WI38 (cell line): ENCODE data around the gene NFAT5.

Source experiments
- H3K4me3 ChIP-seq: 2 replicates; pipeline ENCODE4 v1.5.1; 2011; ENCODE audit warnings: low read depth, mild to moderate bottlenecking, control low read depth, low read length
- TF ChIP-seq, protein P1 (sequence below): IDR thresholded peaks from 2 replicates; pipeline ENCODE4 v1.5.1; 2012; ENCODE audit warnings: low read depth, mild to moderate bottlenecking, control low read depth, low read length

The NFAT5 gene

DNA sequence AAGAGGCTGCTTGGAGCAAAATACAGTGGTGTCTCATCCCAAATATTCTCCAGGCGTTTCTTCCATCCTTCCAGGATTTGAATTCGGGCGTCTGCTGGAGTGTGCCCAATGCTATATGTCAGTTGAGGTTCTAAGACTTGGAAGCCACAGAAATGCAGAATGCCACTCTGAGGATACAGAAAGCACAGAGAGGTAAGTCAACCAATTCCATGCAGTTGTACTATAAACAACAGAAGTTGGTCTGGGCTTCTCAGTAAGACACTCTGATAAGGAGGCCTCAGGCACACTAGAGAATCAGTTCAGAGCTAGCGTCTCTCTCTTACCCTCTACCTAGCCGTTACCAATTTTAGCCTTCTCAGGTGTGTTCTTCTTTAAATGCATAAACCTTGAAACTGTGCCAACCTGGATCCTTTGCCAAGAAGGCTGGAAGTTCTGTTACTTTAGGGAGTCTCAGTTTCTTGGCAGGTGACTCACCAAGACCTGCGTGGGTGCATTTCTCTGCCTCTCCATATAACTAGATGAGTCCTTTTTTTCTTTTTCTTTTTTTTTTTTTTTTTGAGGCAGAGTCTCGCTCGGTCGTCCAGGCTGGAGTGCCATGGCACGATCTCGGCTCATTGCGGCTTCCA lies 145.5 kb downstream of the NFAT5 start:
- TF ChIP-seq, protein P1, sequence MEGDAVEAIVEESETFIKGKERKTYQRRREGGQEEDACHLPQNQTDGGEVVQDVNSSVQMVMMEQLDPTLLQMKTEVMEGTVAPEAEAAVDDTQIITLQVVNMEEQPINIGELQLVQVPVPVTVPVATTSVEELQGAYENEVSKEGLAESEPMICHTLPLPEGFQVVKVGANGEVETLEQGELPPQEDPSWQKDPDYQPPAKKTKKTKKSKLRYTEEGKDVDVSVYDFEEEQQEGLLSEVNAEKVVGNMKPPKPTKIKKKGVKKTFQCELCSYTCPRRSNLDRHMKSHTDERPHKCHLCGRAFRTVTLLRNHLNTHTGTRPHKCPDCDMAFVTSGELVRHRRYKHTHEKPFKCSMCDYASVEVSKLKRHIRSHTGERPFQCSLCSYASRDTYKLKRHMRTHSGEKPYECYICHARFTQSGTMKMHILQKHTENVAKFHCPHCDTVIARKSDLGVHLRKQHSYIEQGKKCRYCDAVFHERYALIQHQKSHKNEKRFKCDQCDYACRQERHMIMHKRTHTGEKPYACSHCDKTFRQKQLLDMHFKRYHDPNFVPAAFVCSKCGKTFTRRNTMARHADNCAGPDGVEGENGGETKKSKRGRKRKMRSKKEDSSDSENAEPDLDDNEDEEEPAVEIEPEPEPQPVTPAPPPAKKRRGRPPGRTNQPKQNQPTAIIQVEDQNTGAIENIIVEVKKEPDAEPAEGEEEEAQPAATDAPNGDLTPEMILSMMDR, result no peak
- no peak overlapping the region for H3K4me3 ChIP-seq

DNA sequence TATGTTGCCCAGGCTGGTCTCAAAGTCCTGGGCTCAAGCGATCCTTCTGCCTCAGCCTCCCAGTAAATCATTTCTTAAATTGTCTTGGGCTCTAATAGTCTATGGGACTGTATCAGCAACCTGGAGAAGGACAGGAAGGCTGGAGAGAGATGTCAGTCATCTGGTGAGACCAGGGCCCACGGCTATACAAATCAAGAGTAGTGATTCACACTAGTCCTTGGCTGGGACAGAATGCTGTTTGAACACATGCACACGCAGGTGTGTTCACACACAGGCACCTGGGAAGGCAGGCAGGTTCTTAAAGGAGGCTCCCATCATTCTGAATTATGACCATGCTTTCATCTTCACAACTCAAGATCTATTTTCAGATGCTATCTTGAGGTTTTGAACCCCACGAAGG lies 146.5 kb downstream of the NFAT5 start:
- no peak overlapping the region for H3K4me3 ChIP-seq
- TF ChIP-seq, protein P1, result no peak

DNA sequence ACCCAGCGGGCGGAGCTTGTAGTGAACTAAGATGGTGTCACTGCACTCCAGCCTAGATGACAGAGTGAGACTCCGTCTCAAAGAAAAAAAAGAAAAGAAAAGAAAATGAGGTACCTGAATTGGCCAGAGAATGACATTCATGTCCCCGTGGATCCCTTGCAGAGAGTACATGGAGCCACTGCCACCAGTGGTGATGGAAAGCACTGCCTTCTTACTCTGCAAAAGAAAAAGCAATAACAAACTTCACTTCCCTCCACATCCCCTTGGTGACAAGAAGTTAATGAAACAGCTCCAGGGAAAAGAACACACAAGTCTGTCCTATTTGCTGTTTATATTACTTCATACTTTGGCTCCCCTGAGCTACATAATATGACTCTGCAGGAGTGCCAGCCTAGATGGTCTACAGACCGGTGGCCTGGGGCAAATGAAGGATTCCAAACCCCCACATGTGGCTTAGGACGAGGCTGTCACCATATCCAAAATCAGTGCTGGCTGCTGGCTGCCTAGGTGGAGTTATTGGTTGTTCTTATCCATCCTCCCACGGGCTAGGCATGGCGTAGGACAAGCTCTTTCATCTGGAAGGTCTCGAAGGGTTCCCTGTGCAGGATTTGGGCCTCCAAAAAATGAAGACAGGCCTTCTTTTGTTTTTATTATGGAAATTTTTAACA lies 147.3 kb downstream of the NFAT5 start:
- TF ChIP-seq, protein P1, result no peak
- no peak overlapping the region for H3K4me3 ChIP-seq

GRCh38 chr16:69717066-69717465 lies 151.3 kb downstream of the NFAT5 start:
- TF ChIP-seq, protein P1, result no peak
- no peak overlapping the region for H3K4me3 ChIP-seq

GRCh38 chr16:69718111-69718764 lies 152.5 kb downstream of the NFAT5 start:
- H3K4me3 ChIP-seq, result no peak overlapping the region
- TF ChIP-seq, protein P1, result no peak

GRCh38 chr16:69720822-69721430 lies 155.2 kb downstream of the NFAT5 start:
- TF ChIP-seq, protein P1, result no peak
- H3K4me3 ChIP-seq, result no peak overlapping the region
